ENCODE data around the gene SPEG. TPM values are rescaled to one million over a fixed set of nuclear protein-coding genes. Genes with fewer than 3 reads are reported as not detected.

SPEG gene
- total and polyA plus RNA-seq, 2 of the 13 experiments (the other 11 are each of a cell fraction or from before 2014, with no cell fraction given) = 0.18 to 0.24 TPM

DNA sequence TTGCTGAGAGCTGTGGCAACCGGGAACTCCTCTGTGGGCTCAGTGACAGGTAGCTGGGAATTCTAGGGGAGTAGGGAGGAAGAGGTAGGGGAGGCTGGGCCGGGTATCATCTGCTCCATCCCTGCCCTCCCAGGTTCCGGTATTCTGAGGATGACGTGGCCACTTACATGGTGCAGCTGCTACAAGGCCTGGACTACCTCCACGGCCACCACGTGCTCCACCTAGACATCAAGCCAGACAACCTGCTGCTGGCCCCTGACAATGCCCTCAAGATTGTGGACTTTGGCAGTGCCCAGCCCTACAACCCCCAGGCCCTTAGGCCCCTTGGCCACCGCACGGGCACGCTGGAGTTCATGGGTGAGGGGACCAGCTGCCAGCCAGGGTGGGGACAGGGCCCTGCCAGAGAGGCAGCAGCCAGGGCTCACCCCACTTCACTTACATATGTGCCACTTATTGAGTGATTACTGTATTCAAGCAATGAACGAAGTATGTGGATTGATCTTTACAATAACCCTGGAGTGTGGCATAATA lies 56.0 kb downstream of the SPEG start:
- Histone ChIP-seq H4K20me1 (ENCODE audit: insufficient read depth, low read length) (no peaks in the 10 kb centered on the region), H3K9ac (ENCODE audit: insufficient read depth, low read depth, low read length) (no peak overlapping the region), H3K4me3 (replicated peaks in 1 of 3; ENCODE audit: insufficient read depth in 1 of 3, low read depth in 2 of 3, low read length in 3 of 3) (no peak overlapping the region), H3K9me3 (ENCODE audit: low read length) (no peaks in the 10 kb centered on the region), H3K36me3 (replicated peaks in 1 of 2; ENCODE audit: control insufficient read depth in 1 of 2, insufficient read depth in 2 of 2, low read length in 2 of 2) (no peaks in the 10 kb centered on the region), H2AFZ (ENCODE audit: low read length) (no peak overlapping the region), H3K4me1 (ENCODE audit: insufficient read depth, low read length) (peaks cover 6% of the 10 kb centered on the region), H3K4me2 (ENCODE audit: low read depth, low read length) (no peak overlapping the region), H3K79me2 (ENCODE audit: insufficient read depth, low read length) (no peaks in the 10 kb centered on the region), H3K27ac (ENCODE audit: extremely low read length, insufficient read depth, low read length) (no peak overlapping the region), H3K27me3 (ENCODE audit: control insufficient read depth in 1 of 2, insufficient read depth in 2 of 2, low read length in 2 of 2) (peaks cover 39 to 99% of the 10 kb centered on the region in 2 experiments; a peak in 4 of 5 replicates)
- POLR2A ChIA-PET = no interaction called here
- no peak for FAIRE-seq
- no peak for DNase-seq (ENCODE audit: low spot score)
- in situ Hi-C loops (cut with HindIII; ENCODE audit: extremely low pct_ligation_motif_present, low pct_unique_long_range_greater_than_20kb) = loop anchor here (5.0 kb wide), 1 partner anchor 42 kb away; no protein-coding TSS in a partner anchor
- ATAC-seq = no peak
- CTCF ChIA-PET (ENCODE audit: low intra/inter-chr PET ratio, low total read pairs) = interaction anchor here (1.8 kb wide), 1 partner anchor 39 kb away, joined by 4 read pairs; no protein-coding TSS in a partner anchor
- BruUV-seq (replicated peaks) = no TSS peak
- 3% methylated on average over 5 of the region's 10 CpGs for WGBS (ENCODE audit: low lambda C conversion rate)
- intact Hi-C loops (cut with micrococcal nuclease; ENCODE audit: unreplicated experiment) = no loop called here
- TF ChIP-seq PAWR (CRISPR knock-in tag; IDR thresholded peaks at IDR 0.05; ENCODE audit: borderline replicate concordance) = no peak
- TF ChIP-seq, protein P1, sequence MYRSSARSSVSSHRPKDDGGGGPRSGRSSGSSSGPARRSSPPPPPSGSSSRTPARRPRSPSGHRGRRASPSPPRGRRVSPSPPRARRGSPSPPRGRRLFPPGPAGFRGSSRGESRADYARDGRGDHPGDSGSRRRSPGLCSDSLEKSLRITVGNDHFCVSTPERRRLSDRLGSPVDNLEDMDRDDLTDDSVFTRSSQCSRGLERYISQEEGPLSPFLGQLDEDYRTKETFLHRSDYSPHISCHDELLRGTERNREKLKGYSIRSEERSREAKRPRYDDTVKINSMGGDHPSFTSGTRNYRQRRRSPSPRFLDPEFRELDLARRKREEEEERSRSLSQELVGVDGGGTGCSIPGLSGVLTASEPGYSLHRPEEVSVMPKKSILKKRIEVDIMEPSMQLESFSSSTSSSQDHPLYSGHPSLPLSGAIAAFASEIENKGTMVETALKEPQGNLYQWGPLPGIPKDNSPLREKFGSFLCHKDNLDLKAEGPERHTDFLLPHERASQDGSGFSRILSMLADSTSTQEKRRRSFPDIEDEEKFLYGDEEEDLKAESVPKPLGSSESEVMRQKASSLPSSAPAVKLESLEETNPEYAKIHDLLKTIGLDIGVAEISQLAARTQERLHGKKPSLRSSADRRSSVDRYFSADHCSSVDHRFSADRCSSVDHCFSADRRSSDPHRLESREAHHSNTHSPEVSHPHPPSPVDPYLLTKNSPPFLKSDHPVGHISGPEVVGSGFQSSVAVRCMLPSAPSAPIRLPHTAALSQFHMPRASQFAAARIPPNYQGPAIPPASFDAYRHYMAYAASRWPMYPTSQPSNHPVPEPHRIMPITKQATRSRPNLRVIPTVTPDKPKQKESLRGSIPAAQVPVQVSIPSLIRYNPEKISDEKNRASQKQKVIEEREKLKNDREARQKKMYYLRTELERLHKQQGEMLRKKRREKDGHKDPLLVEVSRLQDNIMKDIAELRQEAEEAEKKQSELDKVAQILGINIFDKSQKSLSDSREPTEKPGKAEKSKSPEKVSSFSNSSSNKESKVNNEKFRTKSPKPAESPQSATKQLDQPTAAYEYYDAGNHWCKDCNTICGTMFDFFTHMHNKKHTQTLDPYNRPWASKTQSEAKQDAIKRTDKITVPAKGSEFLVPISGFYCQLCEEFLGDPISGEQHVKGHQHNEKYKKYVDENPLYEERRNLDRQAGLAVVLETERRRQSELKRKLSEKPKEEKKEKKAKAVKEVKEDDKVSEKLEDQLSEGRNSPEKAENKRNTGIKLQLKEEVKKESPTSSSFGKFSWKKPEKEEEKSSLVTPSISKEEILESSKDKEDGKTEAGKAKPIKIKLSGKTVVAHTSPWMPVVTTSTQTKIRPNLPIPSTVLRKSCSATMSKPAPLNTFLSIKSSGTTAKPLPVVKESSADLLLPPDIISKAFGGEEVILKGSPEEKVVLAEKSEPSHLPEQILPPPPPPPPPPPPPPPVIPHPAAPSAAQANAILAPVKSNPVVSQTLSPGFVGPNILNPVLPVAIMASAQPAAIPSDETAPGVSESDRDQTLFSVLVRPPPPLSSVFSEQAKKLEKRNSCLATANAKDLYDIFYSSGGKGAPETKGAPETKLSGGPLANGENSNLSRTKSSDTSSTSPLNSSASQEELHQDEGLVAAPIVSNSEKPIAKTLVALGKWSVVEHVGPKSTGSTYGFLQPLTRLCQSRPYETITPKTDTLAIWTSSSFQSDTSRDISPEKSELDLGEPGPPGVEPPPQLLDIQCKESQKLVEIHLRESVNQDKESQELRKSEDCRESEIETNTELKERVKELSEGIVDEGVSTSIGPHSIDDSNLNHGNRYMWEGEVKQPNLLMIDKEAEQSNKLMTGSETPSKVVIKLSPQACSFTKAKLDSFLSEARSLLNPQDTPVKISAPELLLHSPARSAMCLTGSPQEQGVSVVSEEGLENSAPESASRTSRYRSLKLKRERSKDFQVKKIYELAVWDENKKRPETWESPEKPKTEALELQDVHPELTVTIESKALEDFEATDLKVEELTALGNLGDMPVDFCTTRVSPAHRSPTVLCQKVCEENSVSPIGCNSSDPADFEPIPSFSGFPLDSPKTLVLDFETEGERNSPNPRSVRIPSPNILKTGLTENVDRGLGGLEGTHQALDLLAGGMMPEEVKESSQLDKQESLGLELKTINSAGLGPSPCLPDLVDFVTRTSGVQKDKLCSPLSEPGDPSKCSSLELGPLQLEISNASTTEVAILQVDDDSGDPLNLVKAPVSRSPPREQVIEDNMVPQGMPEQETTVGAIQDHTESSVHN (CRISPR knock-in tag; IDR thresholded peaks at IDR 0.05) = no peak
- TF ChIP-seq EHMT2 (IDR thresholded peaks at IDR 0.05; ENCODE audit: borderline replicate concordance, low read depth, low read length) = no peak
- no peak for TF ChIP-seq HNF1A (IDR thresholded peaks at IDR 0.05; ENCODE audit: low read depth)
- no peak for TF ChIP-seq HNF1A (CRISPR knock-in tag; IDR thresholded peaks at IDR 0.05; ENCODE audit: borderline replicate concordance)
- TF ChIP-seq ARNT2 (CRISPR knock-in tag; IDR thresholded peaks at IDR 0.05; ENCODE audit: low read depth) = no peak
- TF ChIP-seq, protein P2, sequence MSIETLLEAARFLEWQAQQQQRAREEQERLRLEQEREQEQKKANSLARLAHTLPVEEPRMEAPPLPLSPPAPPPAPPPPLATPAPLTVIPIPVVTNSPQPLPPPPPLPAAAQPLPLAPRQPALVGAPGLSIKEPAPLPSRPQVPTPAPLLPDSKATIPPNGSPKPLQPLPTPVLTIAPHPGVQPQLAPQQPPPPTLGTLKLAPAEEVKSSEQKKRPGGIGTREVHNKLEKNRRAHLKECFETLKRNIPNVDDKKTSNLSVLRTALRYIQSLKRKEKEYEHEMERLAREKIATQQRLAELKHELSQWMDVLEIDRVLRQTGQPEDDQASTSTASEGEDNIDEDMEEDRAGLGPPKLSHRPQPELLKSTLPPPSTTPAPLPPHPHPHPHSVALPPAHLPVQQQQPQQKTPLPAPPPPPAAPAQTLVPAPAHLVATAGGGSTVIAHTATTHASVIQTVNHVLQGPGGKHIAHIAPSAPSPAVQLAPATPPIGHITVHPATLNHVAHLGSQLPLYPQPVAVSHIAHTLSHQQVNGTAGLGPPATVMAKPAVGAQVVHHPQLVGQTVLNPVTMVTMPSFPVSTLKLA (IDR thresholded peaks at IDR 0.05) = 0 out of 2 replicates have a peak, but pooled peaks have one; percentile 14
- TF ChIP-seq ZSCAN9 (CRISPR knock-in tag; IDR thresholded peaks at IDR 0.05; ENCODE audit: borderline replicate concordance) = no peak
- TF ChIP-seq RFX3 (CRISPR knock-in tag; IDR thresholded peaks at IDR 0.05) = no peak
- TF ChIP-seq ZSCAN31 (CRISPR knock-in tag; IDR thresholded peaks at IDR 0.05; ENCODE audit: low read depth) = no peak
